ENCODE results near the gene PDE6H.

PDE6H gene

DNA sequence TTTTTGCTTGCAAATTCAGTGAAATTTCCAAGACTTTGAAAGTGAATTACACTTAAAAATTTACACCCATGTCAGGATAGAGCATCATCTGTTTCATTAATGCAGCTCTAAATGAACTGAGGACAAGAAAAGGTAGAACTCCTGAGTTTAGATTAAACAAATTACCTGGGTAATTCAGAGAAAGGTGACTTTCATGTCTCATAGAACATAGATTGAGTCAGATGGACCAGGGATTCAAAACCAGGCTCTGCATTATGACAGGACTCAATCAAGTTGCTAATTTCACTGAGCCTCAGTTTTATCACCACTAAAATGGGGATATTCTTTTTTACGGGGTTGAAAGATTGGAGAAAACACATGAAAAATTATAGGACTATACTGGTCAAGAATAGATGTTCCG is 15.9 kb upstream of the PDE6H start:
- H3K27ac ChIP-seq = no peak overlapping the region
- TF ChIP-seq ZFX (IDR thresholded peaks at IDR 0.05; ENCODE audit: borderline replicate concordance) (no peak), CTCF (IDR thresholded peaks at IDR 0.05) (no peak)

- H3K27ac ChIP-seq = no peak overlapping the region
- TF ChIP-seq CTCF (IDR thresholded peaks at IDR 0.05) = no peak
- TF ChIP-seq ZFX (IDR thresholded peaks at IDR 0.05; ENCODE audit: borderline replicate concordance) = no peak
These were observed 15.2 kb upstream of the PDE6H start for GRCh38 chr12:14957551-14958168.

DNA sequence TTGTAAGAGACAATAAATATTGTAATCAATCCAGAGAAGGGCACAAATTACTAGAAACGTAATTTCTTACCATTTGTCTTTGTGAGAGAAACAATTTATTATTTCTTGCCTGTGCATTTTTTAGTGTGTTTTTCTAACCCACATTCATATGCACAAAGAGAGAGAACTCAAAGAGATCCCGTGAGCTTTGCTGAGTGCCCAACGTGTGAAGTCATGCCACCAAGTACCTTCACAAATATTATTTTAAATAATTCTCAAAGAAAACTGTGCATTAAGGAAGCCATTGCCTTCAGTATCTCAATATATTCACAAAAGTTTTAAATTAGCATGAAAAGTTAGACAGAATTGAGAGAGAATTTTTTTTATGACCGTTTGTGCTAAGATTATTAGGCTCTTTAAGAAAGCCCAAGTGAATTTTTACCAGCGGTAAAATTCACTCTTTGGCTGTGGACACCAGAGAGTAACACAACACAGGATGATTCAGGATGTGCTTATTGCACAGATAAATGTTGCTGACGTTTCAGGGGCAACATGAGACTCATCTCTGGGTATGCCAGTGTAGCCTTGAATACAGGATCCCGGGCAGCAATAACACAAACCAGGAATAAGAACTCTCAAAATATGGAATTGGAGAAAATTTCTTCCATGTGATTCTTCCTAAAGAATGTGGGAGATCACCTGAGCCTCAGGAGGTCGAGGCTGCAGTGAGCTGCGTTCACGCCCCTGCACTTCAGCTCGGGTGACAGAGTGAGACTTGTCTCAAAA is 14.3 kb upstream of the PDE6H start:
- TF ChIP-seq CTCF (IDR thresholded peaks at IDR 0.05) (no peak), ZFX (IDR thresholded peaks at IDR 0.05; ENCODE audit: borderline replicate concordance) (no peak)
- no peak overlapping the region for H3K27ac ChIP-seq

GRCh38 chr12:14959126-14959440 is 13.8 kb upstream of the PDE6H start:
- H3K27ac ChIP-seq = no peak overlapping the region
- TF ChIP-seq CTCF (IDR thresholded peaks at IDR 0.05) = no peak
- no peak for TF ChIP-seq ZFX (IDR thresholded peaks at IDR 0.05; ENCODE audit: borderline replicate concordance)

- no peak overlapping the region for H3K27ac ChIP-seq
- no peak for TF ChIP-seq CTCF (IDR thresholded peaks at IDR 0.05)
- TF ChIP-seq ZFX (IDR thresholded peaks at IDR 0.05; ENCODE audit: borderline replicate concordance) = no peak
These were observed 13.4 kb upstream of the PDE6H start for GRCh38 chr12:14959463-14959862.

DNA sequence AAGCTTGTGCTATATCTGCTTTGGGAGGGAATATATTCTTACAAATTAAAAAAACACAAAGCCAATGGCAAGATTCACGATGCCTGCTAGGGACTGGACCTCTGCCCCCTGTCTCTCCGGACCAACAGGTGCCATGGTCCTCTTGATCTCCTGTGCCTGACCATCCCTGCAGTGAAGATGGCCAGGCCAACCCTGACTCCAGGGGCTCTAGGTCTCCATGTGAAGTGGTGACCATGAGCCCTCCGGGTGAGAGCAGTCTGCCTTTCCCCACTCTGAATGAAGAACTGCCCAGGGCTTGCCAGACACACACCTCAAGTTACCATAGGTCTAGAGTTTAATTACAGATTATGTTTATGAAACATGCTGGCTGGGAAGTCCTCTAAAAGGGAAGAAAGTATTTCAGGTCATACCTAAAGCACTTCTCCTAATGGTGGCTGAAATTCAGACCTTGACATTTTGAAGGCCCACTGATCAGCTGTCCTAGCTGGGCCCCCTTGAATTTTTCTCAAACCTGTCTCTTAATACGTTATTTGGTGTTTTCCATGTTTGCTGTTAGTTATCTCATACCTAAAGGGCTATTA is 12.8 kb upstream of the PDE6H start:
- TF ChIP-seq ZFX (IDR thresholded peaks at IDR 0.05; ENCODE audit: borderline replicate concordance) (no peak), CTCF (IDR thresholded peaks at IDR 0.05) (no peak)
- no peak overlapping the region for H3K27ac ChIP-seq

All from 22Rv1 (cell line).